Thoracic aorta (tissue), 2 donors: ENCODE measurements around the gene PLEKHA6. TPM values are rescaled to one million over a fixed set of nuclear protein-coding genes. Genes with fewer than 3 reads are reported as not detected.

ENCODE experiments used
- ATAC-seq: fragments of 150-250 bp; one replicate; pipeline ENCODE4 v1.8.0; 2017; ENCODE audit warnings: low read depth; ENCODE audit not compliant: insufficient number of reproducible peaks, low FRiP score
- DNase-seq: peaks from one replicate; pipeline ENCODE4 v3.0.0-alpha.2; 2020; ENCODE audit warnings: low spot score
- H3K27ac ChIP-seq, 2 donors: fragments of 200-600 bp; sonication (generic); 1 replicate in 1 of 2; 2 replicates in 1 of 2; pipeline ENCODE4 v1.5.1; 2016; ENCODE audit warnings: mild to moderate bottlenecking in 2 of 2, moderate library complexity in 2 of 2
- H3K27me3 ChIP-seq: fragments of 200-600 bp; sonication (generic); replicated peaks from 2 replicates; pipeline ENCODE4 v1.6.0; 2016; ENCODE audit warnings: mild to moderate bottlenecking; ENCODE audit not compliant: insufficient read depth
- H3K36me3 ChIP-seq: fragments of 200-600 bp; sonication (generic); one replicate; pipeline ENCODE4 v1.5.1; 2016
- H3K4me1 ChIP-seq, 2 donors: fragments of 200-600 bp; sonication (generic); 1 replicate in 1 of 2; 2 replicates in 1 of 2; pipeline versions ENCODE4 v1.5.1 to v1.6.0; 2016; ENCODE audit warnings: low read depth in 2 of 2, mild to moderate bottlenecking in 1 of 2; ENCODE audit not compliant: control insufficient read depth in 1 of 2
- H3K4me3 ChIP-seq: fragments of 200-600 bp; sonication (generic); 2 replicates; pipeline ENCODE4 v1.5.1; 2016; ENCODE audit warnings: mild to moderate bottlenecking
- H3K9me3 ChIP-seq: fragments of 200-600 bp; sonication (generic); 2 replicates; pipeline ENCODE4 v1.5.1; 2016
- CTCF ChIP-seq: fragments of 200-600 bp; sonication (generic); IDR thresholded peaks from one replicate; pipeline ENCODE4 v1.5.1; 2019; ENCODE audit warnings: antibody characterized with exemption
- total RNA-seq, 2 donors: library from RNA; depleted of rRNA; stranded (reverse); fragments of >200 nt; gene quantifications; one replicate each; pipeline versions ENCODE4 v1.1.0 to v1.2.3, GENCODE V29; 2016

Gene PLEKHA6
- total RNA-seq: 1 to 10 TPM; 5.1 to 6.9 TPM

GRCh38 chr1:204359474-204360255 is at the start of gene PLEKHA6:
PLEKHA6 (minus strand) TSS chr1:204359929; CDS start chr1:204273727, 86,202 bp downstream.
- no peak for ATAC-seq
- H3K4me3 ChIP-seq: no peak within 1 kb of the TSS
- DNase-seq: no peak
- H3K4me1 ChIP-seq: peaks cover 3 to 11% of the 10 kb centered on the region in 2 donors
- H3K9me3 ChIP-seq: no peaks in the 10 kb centered on the region
- no peaks in the 10 kb centered on the region for H3K27me3 ChIP-seq
- H3K27ac ChIP-seq: no peak within 1 kb of the TSS
- no peaks in the 10 kb centered on the region for H3K36me3 ChIP-seq
- TF ChIP-seq CTCF: no peak

- no peak for TF ChIP-seq CTCF
- H3K4me1 ChIP-seq: peaks cover 27 to 29% of the 10 kb centered on the region in 2 donors
- H3K4me3 ChIP-seq: peak overlapping the region; percentile 97
- peaks cover 4% of the 10 kb centered on the region for H3K36me3 ChIP-seq
- DNase-seq: no peak
- no peak for ATAC-seq
- no peaks in the 10 kb centered on the region for H3K27me3 ChIP-seq
- H3K27ac ChIP-seq: peak overlapping the region; percentile 100
- no peaks in the 10 kb centered on the region for H3K9me3 ChIP-seq
These were observed 49.4 kb upstream of the PLEKHA6 start for GRCh38 chr1:204409123-204409522.

- ATAC-seq (no peak), DNase-seq (no peak)
- Histone ChIP-seq H3K27me3 (no peaks in the 10 kb centered on the region), H3K4me1 (peaks cover 30 to 32% of the 10 kb centered on the region in 2 donors), H3K4me3 (peak overlapping the region; percentile 97), H3K27ac (peak overlapping the region; percentile 22 to 100), H3K9me3 (no peaks in the 10 kb centered on the region), H3K36me3 (peaks cover 9% of the 10 kb centered on the region)
- no peak for TF ChIP-seq CTCF
These were observed 48.9 kb upstream of the PLEKHA6 start for GRCh38 chr1:204408602-204409001.

- DNase-seq (peak; percentile 45), ATAC-seq (no peak)
- no peak for TF ChIP-seq CTCF
- H3K4me3 ChIP-seq: peak overlapping the region; percentile 97
- H3K9me3 ChIP-seq: no peaks in the 10 kb centered on the region
- H3K27me3 ChIP-seq: no peaks in the 10 kb centered on the region
- H3K36me3 ChIP-seq: peaks cover 11% of the 10 kb centered on the region
- peaks cover 31 to 32% of the 10 kb centered on the region in 2 donors for H3K4me1 ChIP-seq
- H3K27ac ChIP-seq: peak overlapping the region; percentile 22 to 100
These were observed 48.4 kb upstream of the PLEKHA6 start for GRCh38 chr1:204408074-204408507.

GRCh38 chr1:204407295-204407971 is 47.7 kb upstream of the PLEKHA6 start:
- peak overlapping the region; percentile 97 for H3K4me3 ChIP-seq
- no peaks in the 10 kb centered on the region for H3K27me3 ChIP-seq
- ATAC-seq: no peak
- peaks cover 30% of the 10 kb centered on the region in 2 donors for H3K4me1 ChIP-seq
- H3K36me3 ChIP-seq: peaks cover 16% of the 10 kb centered on the region
- H3K27ac ChIP-seq: no peak overlapping the region
- TF ChIP-seq CTCF: no peak
- DNase-seq: no peak
- no peaks in the 10 kb centered on the region for H3K9me3 ChIP-seq
